Activated B cell treated with CpG ODN at 0.5 μM for 24 hours (primary cell): ENCODE results near the gene HEBP1. TPM values are rescaled to one million over a fixed set of nuclear protein-coding genes. Genes with fewer than 3 reads are reported as not detected.

Experiments
- ATAC-seq: fragments of 200-7000 bp; cut with Tn5 transposase; one replicate; pipeline ENCODE4 v1.10.0; 2021; ENCODE audit warnings: low read depth, mild to moderate bottlenecking, moderate library complexity
- CTCF ChIA-PET: fragments of 350-600 bp; sonication (Branson Sonifier 250); formaldehyde crosslinking; loops from one replicate; lab custom pipeline; 2021; ENCODE audit warnings: antibody characterized with exemption; lab: Charles Lee
- POLR2A ChIA-PET: fragments of 350-600 bp; sonication (Branson Sonifier 250); formaldehyde crosslinking; loops from one replicate; lab custom pipeline; 2021; ENCODE audit warnings: antibody characterized with exemption; lab: Charles Lee
- DNase-seq: peaks from one replicate; pipeline ENCODE4 v3.0.0; 2022
- H3K27ac Mint-ChIP-seq: one replicate; pipeline ENCODE4 v1.8.0; 2020; ENCODE audit warnings: mixed read lengths
- H3K27me3 Mint-ChIP-seq: one replicate; pipeline ENCODE4 v1.8.0; 2021; ENCODE audit warnings: mixed read lengths
- H3K36me3 Mint-ChIP-seq: one replicate; pipeline ENCODE4 v1.8.0; 2021; ENCODE audit warnings: low read depth, mixed read lengths
- H3K4me1 Mint-ChIP-seq: one replicate; pipeline ENCODE4 v1.8.0; 2021; ENCODE audit warnings: mixed read lengths
- H3K4me3 Mint-ChIP-seq: one replicate; pipeline ENCODE4 v1.8.0; 2020; ENCODE audit warnings: mild to moderate bottlenecking, mixed read lengths
- H3K9me3 Mint-ChIP-seq: one replicate; pipeline ENCODE4 v1.8.0; 2020; ENCODE audit warnings: mixed read lengths
- CTCF ChIP-seq: fragments of 200-600 bp; IDR thresholded peaks from one replicate; pipeline ENCODE4 v1.8.0; 2022; ENCODE audit warnings: antibody characterized with exemption, mild to moderate bottlenecking
- intact Hi-C: fragments of 100-400 bp; cut with micrococcal nuclease; formaldehyde crosslinking; loops from one replicate; pipeline ENCODE4 v1.15.1; 2024
- total RNA-seq: library from RNA; stranded (reverse); gene quantifications from 2 replicates; pipeline ENCODE4 v1.2.3, GENCODE V29; 2022

The HEBP1 gene
- total RNA-seq, 1 donor from 2014 or later, result 12.0 TPM

- intact Hi-C loops, result no loop called here
Observed at GRCh38 chr12:12938541-12938940, 61.5 kb downstream of the HEBP1 start.

GRCh38 chr12:12936983-12937491, 63.0 kb downstream of the HEBP1 start:
- no peaks in the 10 kb centered on the region for H3K9me3 Mint-ChIP-seq
- ChIA-PET CTCF (no interaction called here), POLR2A (no interaction called here)
- no peaks in the 10 kb centered on the region for H3K4me1 Mint-ChIP-seq
- peaks cover 10% of the 10 kb centered on the region for H3K27me3 Mint-ChIP-seq
- DNase-seq (no peak), ATAC-seq (no peak)
- no peak for TF ChIP-seq CTCF
- intact Hi-C loops, result no loop called here
- H3K27ac Mint-ChIP-seq, result no peak overlapping the region
- H3K36me3 Mint-ChIP-seq, result no peaks in the 10 kb centered on the region
- H3K4me3 Mint-ChIP-seq, result no peak overlapping the region

More at GRCh38 chr12:12938541-12938940, 61.5 kb downstream of the HEBP1 start:
- H3K4me1 Mint-ChIP-seq, result no peaks in the 10 kb centered on the region
- no peak overlapping the region for H3K4me3 Mint-ChIP-seq
- H3K27ac Mint-ChIP-seq, result no peak overlapping the region
- H3K27me3 Mint-ChIP-seq, result peaks cover 10% of the 10 kb centered on the region
- no peak for DNase-seq
- no peaks in the 10 kb centered on the region for H3K9me3 Mint-ChIP-seq
- no peak for TF ChIP-seq CTCF
- CTCF ChIA-PET, result no interaction called here
- POLR2A ChIA-PET, result no interaction called here
- no peaks in the 10 kb centered on the region for H3K36me3 Mint-ChIP-seq
- ATAC-seq, result no peak

- H3K36me3 Mint-ChIP-seq, result no peaks in the 10 kb centered on the region
- ChIA-PET POLR2A (no interaction called here), CTCF (no interaction called here)
- no peaks in the 10 kb centered on the region for H3K4me1 Mint-ChIP-seq
- intact Hi-C loops, result no loop called here
- TF ChIP-seq CTCF, result no peak
- no peak overlapping the region for H3K27ac Mint-ChIP-seq
- no peak for DNase-seq
- ATAC-seq, result no peak
- H3K9me3 Mint-ChIP-seq, result no peaks in the 10 kb centered on the region
- H3K27me3 Mint-ChIP-seq, result peaks cover 10% of the 10 kb centered on the region
- no peak overlapping the region for H3K4me3 Mint-ChIP-seq
Observed at GRCh38 chr12:12934556-12934955, 65.5 kb downstream of the HEBP1 start.

- no peak for ATAC-seq
- POLR2A ChIA-PET, result no interaction called here
- Mint-ChIP-seq H3K27ac (no peak overlapping the region), H3K36me3 (no peaks in the 10 kb centered on the region), H3K9me3 (no peaks in the 10 kb centered on the region), H3K4me1 (no peaks in the 10 kb centered on the region), H3K4me3 (no peak overlapping the region), H3K27me3 (peaks cover 8% of the 10 kb centered on the region)
- intact Hi-C loops, result no loop called here
- DNase-seq, result no peak
- CTCF ChIA-PET, result no interaction called here
- no peak for TF ChIP-seq CTCF
Observed at GRCh38 chr12:12933742-12934141, 66.3 kb downstream of the HEBP1 start.

GRCh38 chr12:12930633-12931219, 69.3 kb downstream of the HEBP1 start:
- no peak for ATAC-seq
- H3K27ac Mint-ChIP-seq, result no peak overlapping the region
- no peaks in the 10 kb centered on the region for H3K9me3 Mint-ChIP-seq
- no peaks in the 10 kb centered on the region for H3K36me3 Mint-ChIP-seq
- intact Hi-C loops, result no loop called here
- CTCF ChIA-PET, result no interaction called here
- H3K27me3 Mint-ChIP-seq, result peaks cover 7% of the 10 kb centered on the region
- no peaks in the 10 kb centered on the region for H3K4me1 Mint-ChIP-seq
- no peak for DNase-seq
- no peak for TF ChIP-seq CTCF
- H3K4me3 Mint-ChIP-seq, result no peak overlapping the region
- POLR2A ChIA-PET, result no interaction called here
